HEK293 (cell line): Measurements from ENCODE around the gene FOXP1.

Experiments
- CTCF ChIA-PET: fragments of 350-600 bp; formaldehyde crosslinking; extraction: SDS; loops from one replicate; lab custom pipeline; 2021; ENCODE audit warnings: antibody characterized with exemption; lab: Yijun Ruan, JAX
- POLR2A ChIA-PET: fragments of 300-600 bp; formaldehyde crosslinking; extraction: SDS; loops from one replicate; lab custom pipeline; 2020; ENCODE audit warnings: antibody characterized with exemption, inconsistent platforms; lab: Yijun Ruan, JAX
- H3K27ac ChIP-seq: fragments of 200-500 bp; sonication (Bioruptor generic); 2 replicates; pipeline ENCODE4 v1.5.1; 2014; ENCODE audit warnings: low read depth, low read length, control low read depth, inconsistent platforms; ENCODE audit errors: extremely low read depth
- H3K36me3 ChIP-seq, 2 experiments: fragments of 200-500 bp in 1 of 2; sonication (Bioruptor generic) in 1 of 2; 1 replicate in 1 of 2; 2 replicates in 1 of 2; pipeline ENCODE4 v1.5.1; 2014 to 2017; ENCODE audit warnings: inconsistent platforms in 2 of 2, low read length in 2 of 2; ENCODE audit not compliant: control insufficient read depth in 2 of 2, insufficient read depth in 1 of 2
- H3K4me1 ChIP-seq: fragments of 200-500 bp; sonication (Bioruptor generic); 2 replicates; pipeline ENCODE4 v1.5.1; 2014; ENCODE audit warnings: mild to moderate bottlenecking, low read length, inconsistent platforms; ENCODE audit not compliant: control insufficient read depth, insufficient read depth
- H3K4me3 ChIP-seq: 2 replicates; pipeline ENCODE4 v1.5.1; 2011; ENCODE audit warnings: low read depth, mild to moderate bottlenecking, control low read depth, low read length, moderate library complexity
- H3K9me3 ChIP-seq: fragments of 200-500 bp; sonication (Bioruptor generic); 2 replicates; pipeline ENCODE4 v1.5.1; 2014; ENCODE audit warnings: low read depth, low read length, inconsistent platforms; ENCODE audit not compliant: control insufficient read depth, insufficient read depth
- ELK4 ChIP-seq: IDR thresholded peaks from 2 replicates; pipeline ENCODE4 v1.6.1; 2011; ENCODE audit warnings: mild to moderate bottlenecking, low read depth, low read length, borderline replicate concordance
- GLI4 ChIP-seq: fragments of 450-650 bp; formaldehyde crosslinking; IDR thresholded peaks from 2 replicates; pipeline ENCODE4 v1.5.1; 2016; ENCODE audit warnings: missing biosample characterization, missing genetic modification characterization
- IKZF3 ChIP-seq: fragments of 450-650 bp; IDR thresholded peaks from 2 replicates; pipeline ENCODE4 v1.5.0; 2018; ENCODE audit warnings: missing biosample characterization, mild to moderate bottlenecking, missing genetic modification characterization, moderate library complexity
- INSM2 ChIP-seq: fragments of 450-650 bp; formaldehyde crosslinking; IDR thresholded peaks from 2 replicates; pipeline ENCODE4 v1.5.1; 2016; ENCODE audit warnings: missing biosample characterization, missing genetic modification characterization
- PRDM1 ChIP-seq: fragments of 450-650 bp; formaldehyde crosslinking; IDR thresholded peaks from 2 replicates; pipeline ENCODE4; 2016; ENCODE audit warnings: missing biosample characterization, missing genetic modification characterization
- PRDM6 ChIP-seq: fragments of 450-650 bp; formaldehyde crosslinking; IDR thresholded peaks from 2 replicates; pipeline ENCODE4 v1.5.1; 2017; ENCODE audit warnings: missing biosample characterization, missing genetic modification characterization
- YY2 ChIP-seq: fragments of 450-650 bp; formaldehyde crosslinking; IDR thresholded peaks from 2 replicates; pipeline ENCODE4 v1.5.1; 2016; ENCODE audit warnings: missing biosample characterization, missing genetic modification characterization
- ZBTB49 ChIP-seq: fragments of 450-650 bp; formaldehyde crosslinking; IDR thresholded peaks from 2 replicates; pipeline ENCODE4 v1.5.1; 2016; ENCODE audit warnings: missing biosample characterization, missing genetic modification characterization, low read depth
- ZEB2 ChIP-seq: fragments of 450-650 bp; formaldehyde crosslinking; IDR thresholded peaks from 2 replicates; pipeline ENCODE4 v1.5.1; 2016; ENCODE audit warnings: missing biosample characterization, missing genetic modification characterization
- ZNF114 ChIP-seq: fragments of 450-650 bp; formaldehyde crosslinking; IDR thresholded peaks from 2 replicates; pipeline ENCODE4 v1.5.0; 2017; ENCODE audit warnings: missing biosample characterization, missing genetic modification characterization
- ZNF132 ChIP-seq: fragments of 450-650 bp; formaldehyde crosslinking; IDR thresholded peaks from 2 replicates; pipeline ENCODE4 v1.5.1; 2017; ENCODE audit warnings: missing biosample characterization, missing genetic modification characterization, borderline replicate concordance
- ZNF239 ChIP-seq: fragments of 450-650 bp; formaldehyde crosslinking; IDR thresholded peaks from 2 replicates; pipeline ENCODE4 v1.5.1; 2016; ENCODE audit warnings: missing biosample characterization, missing genetic modification characterization
- ZNF24 ChIP-seq: fragments of 450-650 bp; formaldehyde crosslinking; IDR thresholded peaks from 2 replicates; pipeline ENCODE4 v1.5.1; 2016; ENCODE audit warnings: missing biosample characterization, missing genetic modification characterization
- ZNF394 ChIP-seq: fragments of 450-650 bp; formaldehyde crosslinking; IDR thresholded peaks from 2 replicates; pipeline ENCODE4 v1.5.1; 2016; ENCODE audit warnings: missing biosample characterization, missing genetic modification characterization, mild to moderate bottlenecking, moderate library complexity, borderline replicate concordance
- ZNF473 ChIP-seq: fragments of 450-650 bp; formaldehyde crosslinking; IDR thresholded peaks from 2 replicates; pipeline ENCODE4 v1.5.1; 2017; ENCODE audit warnings: missing biosample characterization, missing genetic modification characterization
- ZNF529 ChIP-seq: fragments of 450-650 bp; formaldehyde crosslinking; IDR thresholded peaks from 2 replicates; pipeline ENCODE4 v1.5.1; 2017; ENCODE audit warnings: missing genetic modification characterization, missing biosample characterization; ENCODE audit not compliant: insufficient replicate concordance
- ZNF626 ChIP-seq: fragments of 450-650 bp; sonication (Bioruptor Pico); formaldehyde crosslinking; IDR thresholded peaks from 2 replicates; pipeline ENCODE4 v1.5.1; 2018; ENCODE audit warnings: missing biosample characterization, missing genetic modification characterization, inconsistent platforms

The FOXP1 gene

GRCh38 chr3:71050538-71051258 lies 532.8 kb downstream of the FOXP1 start (continued):
- no peak for TF ChIP-seq ZBTB49 (tag by site-specific recombination)
- peak; percentile 88 for TF ChIP-seq ZEB2 (tag by site-specific recombination)
- peak; percentile 35; the same call in 1 of the 2 replicates for TF ChIP-seq ZNF394 (tag by site-specific recombination)
- no peak for TF ChIP-seq ZNF529 (tag by site-specific recombination)
- TF ChIP-seq INSM2 (tag by site-specific recombination) = peak; percentile 82
- TF ChIP-seq ZNF24 = no peak
- TF ChIP-seq ZNF473 (tag by site-specific recombination) = no peak
- TF ChIP-seq YY2 (tag by site-specific recombination) = no peak
- no peak for TF ChIP-seq ZNF239 (tag by site-specific recombination)
- TF ChIP-seq GLI4 (tag by site-specific recombination) = no peak
- TF ChIP-seq ZNF114 (tag by site-specific recombination) = no peak
- TF ChIP-seq ZNF132 (tag by site-specific recombination) = no peak
- no peak for TF ChIP-seq ZNF626 (tag by site-specific recombination)
- peak; percentile 92 for TF ChIP-seq PRDM6
- TF ChIP-seq ELK4 = no peak

GRCh38 chr3:71050166-71050537 lies 533.4 kb downstream of the FOXP1 start:
- ChIA-PET POLR2A (no interaction called here), CTCF (no interaction called here)
- Histone ChIP-seq H3K4me1 (peaks cover 15% of the 10 kb centered on the region; the same call in 1 of the 2 replicates), H3K9me3 (no peaks in the 10 kb centered on the region), H3K36me3 (peaks cover 0 to 23% of the 10 kb centered on the region in 2 experiments; a peak in 1 of 3 replicates), H3K4me3 (no peak overlapping the region), H3K27ac (peak overlapping the region; percentile 9; the same call in 1 of the 2 replicates)
- TF ChIP-seq IKZF3 (no peak), PRDM1 (tag by site-specific recombination) (peak; percentile 34; the same call in 1 of the 2 replicates)
